PC-9 (cell line): ENCODE results near the gene MAGEA8. TPM values are rescaled to one million over a fixed set of nuclear protein-coding genes. Genes with fewer than 3 reads are reported as not detected.
"Not testable (repeated sequence)": the region's sequence is repeated elsewhere in the genome, so short reads cannot be mapped to it uniquely, and the experiment has no call there.

Experiments
- Bru-seq: library from RNA; stranded (reverse); fragments of 400-500 nt; gene quantifications from one replicate; lab custom pipeline; 2021; lab: Mats Ljungman, UMichigan
- BruChase-seq, 2 experiments: library from RNA; stranded (reverse); fragments of 400-500 nt; gene quantifications; one replicate each; lab custom pipeline; 2021; lab: Mats Ljungman, UMichigan
- BruUV-seq: library from RNA; stranded (reverse); fragments of 400-500 nt; replicated peaks from 2 replicates; lab custom pipeline; 2021; lab: Mats Ljungman, UMichigan
- CTCF ChIA-PET: fragments of 300-600 bp; sonication (Branson Sonifier 250); formaldehyde crosslinking; loops from one replicate; lab custom pipeline; 2022; ENCODE audit warnings: antibody characterized with exemption; lab: Charles Lee
- POLR2A ChIA-PET: fragments of 300-600 bp; sonication (Branson Sonifier 250); formaldehyde crosslinking; loops from one replicate; lab custom pipeline; 2022; ENCODE audit warnings: antibody characterized with exemption; ENCODE audit not compliant: unreplicated experiment; lab: Charles Lee
- DNase-seq, 2 experiments: peaks; one replicate each; pipeline versions ENCODE4 v3.0.0 to v3.0.0-alpha.2; 2015 to 2022; ENCODE audit warnings: mixed read lengths in 1 of 2
- H2AFZ ChIP-seq: fragments of 200-600 bp; sonication (generic); 2 replicates; pipeline ENCODE4 v1.8.1; 2017; ENCODE audit warnings: antibody characterized with exemption
- H3F3A ChIP-seq: fragments of 200-600 bp; sonication (generic); 2 replicates; pipeline ENCODE4 v1.8.1; 2017; ENCODE audit warnings: antibody characterized with exemption, mild to moderate bottlenecking, low read depth; ENCODE audit not compliant: insufficient read depth
- H3K27ac ChIP-seq: fragments of 200-600 bp; sonication (generic); 2 replicates; pipeline ENCODE4 v1.6.1; 2016; ENCODE audit warnings: mixed run types
- H3K27me3 ChIP-seq: fragments of 200-600 bp; sonication (generic); 2 replicates; pipeline ENCODE4 v1.6.1; 2016; ENCODE audit warnings: low read depth, mixed run types; ENCODE audit not compliant: insufficient read depth
- H3K36me3 ChIP-seq: fragments of 200-600 bp; sonication (generic); 2 replicates; pipeline ENCODE4 v1.6.1; 2016; ENCODE audit warnings: low read depth, mixed run types
- H3K4me1 ChIP-seq: fragments of 200-600 bp; sonication (generic); replicated peaks from 2 replicates; pipeline ENCODE4 v1.6.1; 2016; ENCODE audit warnings: mixed run types; ENCODE audit not compliant: insufficient read depth
- H3K4me2 ChIP-seq: fragments of 200-600 bp; sonication (generic); 2 replicates; pipeline ENCODE4 v1.6.1; 2017; ENCODE audit warnings: mixed run types
- H3K4me3 ChIP-seq: fragments of 200-600 bp; sonication (generic); 2 replicates; pipeline ENCODE4 v1.6.1; 2016; ENCODE audit warnings: mixed run types
- H3K79me2 ChIP-seq: fragments of 200-600 bp; sonication (generic); 2 replicates; pipeline ENCODE4 v1.6.1; 2017; ENCODE audit warnings: low read depth, mixed run types
- H3K9me2 ChIP-seq: fragments of 200-600 bp; sonication (generic); 2 replicates; pipeline ENCODE4 v1.8.1; 2017; ENCODE audit warnings: mild to moderate bottlenecking; ENCODE audit not compliant: insufficient read depth
- H3K9me3 ChIP-seq: fragments of 200-600 bp; sonication (generic); 2 replicates; pipeline ENCODE4 v1.8.1; 2016; ENCODE audit warnings: low read depth; ENCODE audit not compliant: insufficient read depth
- H4K20me1 ChIP-seq: fragments of 200-600 bp; sonication (generic); 2 replicates; pipeline ENCODE4 v1.8.1; 2017; ENCODE audit not compliant: insufficient read depth
- CTCF ChIP-seq: fragments of 200-600 bp; sonication (generic); conservative IDR thresholded peaks from 2 replicates; pipeline ENCODE4 v1.6.1; 2017; ENCODE audit warnings: mixed run types, antibody characterized with exemption, mild to moderate bottlenecking, moderate library complexity
- EZH2 ChIP-seq: fragments of 200-600 bp; sonication (generic); IDR thresholded peaks from 2 replicates; pipeline ENCODE4 v1.8.0; 2017; ENCODE audit warnings: antibody characterized with exemption, low read depth
- intact Hi-C: fragments of 100-400 bp; cut with micrococcal nuclease; formaldehyde crosslinking; loops from one replicate; pipeline ENCODE4 v1.10.0; 2022; ENCODE audit not compliant: unreplicated experiment
- long read RNA-seq: library from polyadenylated mRNA; stranded (forward); transcript quantifications from one replicate; pipeline ENCODE4 v2.0.0, GENCODE V29; 2022
- total RNA-seq: library from RNA; stranded (reverse); gene quantifications from 2 replicates; pipeline ENCODE4 v1.2.3, GENCODE V29; 2021

Gene MAGEA8
- total RNA-seq (not detected in 2 replicates), Bru-seq, nascent RNA (not detected), BruChase-seq, experiment 1, labeled RNA remaining after a 2-hour chase (not detected), BruChase-seq, experiment 2, labeled RNA remaining after a 6-hour chase (not detected)
- long read RNA-seq, result 0 reads

- H4K20me1 ChIP-seq, result no peaks in the 10 kb centered on the region
- no peak within 1 kb of the TSS for H2AFZ ChIP-seq
- H3K9me2 ChIP-seq, result no peaks in the 10 kb centered on the region
- H3K79me2 ChIP-seq, result no peaks in the 10 kb centered on the region
- TF ChIP-seq EZH2, result no peak
- TF ChIP-seq CTCF, result peak; percentile 46; the same call in 1 of the 2 replicates
- POLR2A ChIA-PET, result no interaction called here
- no peaks in the 10 kb centered on the region for H3K36me3 ChIP-seq
- no peak within 1 kb of the TSS for H3K4me3 ChIP-seq
- H3K9me3 ChIP-seq, result no peaks in the 10 kb centered on the region
- H3K4me2 ChIP-seq, result no peak within 1 kb of the TSS
- no TSS peak for BruUV-seq
- no peak for DNase-seq
- no peaks in the 10 kb centered on the region for H3F3A ChIP-seq
- H3K27me3 ChIP-seq, result no peaks in the 10 kb centered on the region
- H3K4me1 ChIP-seq, result peaks cover 17% of the 10 kb centered on the region
- intact Hi-C loops, result no loop called here
- H3K27ac ChIP-seq, result no peak within 1 kb of the TSS
- CTCF ChIA-PET, result no interaction called here
These were observed at the start of gene MAGEA8 for GRCh38 chrX:149881081-149881711. Gene MAGEA8 (plus strand): TSS chrX:149881183. CDS start chrX:149884273, 3,090 bp downstream.

- intact Hi-C loops, result no loop called here
- no peaks in the 10 kb centered on the region for H3K9me3 ChIP-seq
- CTCF ChIA-PET, result no interaction called here
These were observed 49.5 kb upstream of the MAGEA8 start for GRCh38 chrX:149831473-149831872.

GRCh38 chrX:149836728-149837127 is 44.3 kb upstream of the MAGEA8 start:
- H3K4me2 ChIP-seq, POLR2A ChIA-PET, intact Hi-C loops, H2AFZ ChIP-seq, DNase-seq, CTCF ChIA-PET, H3K27ac ChIP-seq, H3K9me3 ChIP-seq, H3K79me2 ChIP-seq, H3K4me1 ChIP-seq, H3K27me3 ChIP-seq, H3K9me2 ChIP-seq, BruUV-seq, H3K36me3 ChIP-seq, H3K4me3 ChIP-seq, H3F3A ChIP-seq, H4K20me1 ChIP-seq: not testable (repeated sequence)

More at GRCh38 chrX:149831473-149831872, 49.5 kb upstream of the MAGEA8 start:
- peaks cover 4% of the 10 kb centered on the region; the same call in 1 of the 2 replicates for H3K27me3 ChIP-seq
- H3K36me3 ChIP-seq, result no peaks in the 10 kb centered on the region
- BruUV-seq, result no TSS peak
- no peaks in the 10 kb centered on the region for H4K20me1 ChIP-seq
- no peak overlapping the region for H3K4me2 ChIP-seq
- no peak for TF ChIP-seq CTCF
- no peak for TF ChIP-seq EZH2
- H3K27ac ChIP-seq, result no peak overlapping the region
- no peak overlapping the region for H3K4me3 ChIP-seq
- H3K9me2 ChIP-seq, result no peaks in the 10 kb centered on the region
- no peaks in the 10 kb centered on the region for H3K4me1 ChIP-seq
- H2AFZ ChIP-seq, result no peak overlapping the region
- H3F3A ChIP-seq, result no peaks in the 10 kb centered on the region
- DNase-seq, result no peak
- POLR2A ChIA-PET, result no interaction called here
- H3K79me2 ChIP-seq, result no peaks in the 10 kb centered on the region
